ENCODE results near the gene DHX30.

DNA sequence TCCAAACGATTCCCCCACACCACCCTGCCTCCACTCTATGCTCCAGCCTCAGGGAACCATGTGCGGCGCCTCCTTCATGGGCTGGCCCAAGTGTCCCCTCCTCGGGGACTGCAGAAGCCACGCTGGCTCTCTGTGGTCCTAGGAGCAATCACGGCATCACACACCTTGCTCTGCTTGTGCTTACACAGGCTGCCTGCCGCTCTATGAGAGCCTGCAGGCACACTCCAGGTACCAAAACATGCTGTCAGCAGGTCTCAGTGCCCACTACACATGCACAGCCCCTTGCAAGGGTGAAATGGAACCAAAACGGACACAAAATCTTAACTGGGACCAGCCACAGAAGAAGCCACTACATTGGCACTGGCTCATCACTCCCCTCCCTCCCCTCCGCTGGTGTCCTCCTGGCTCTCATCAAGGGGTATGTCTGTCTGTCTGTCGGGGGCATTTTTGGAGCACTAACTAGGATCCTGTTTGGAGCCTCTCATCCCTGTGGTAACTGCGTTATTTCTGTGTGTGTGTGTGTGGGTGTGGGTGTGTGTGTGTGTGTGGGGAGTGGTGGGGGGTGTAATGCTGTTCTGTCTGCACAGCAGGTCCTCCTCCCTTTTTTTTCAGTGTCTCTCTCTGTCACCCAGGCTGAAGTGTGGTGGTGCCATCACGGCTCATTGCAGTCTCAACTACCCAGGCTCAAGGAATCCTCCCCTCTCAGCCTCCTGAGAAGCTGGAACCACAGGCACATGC, 60.6 kb downstream of the DHX30 start:
- no peak for TF ChIP-seq POLR2AphosphoS5 (IDR thresholded peaks at IDR 0.05; ENCODE audit: low read depth, low read length)
- no peak for TF ChIP-seq POLR2A (IDR thresholded peaks at IDR 0.05; ENCODE audit: low read depth, low read length)
- no peak for TF ChIP-seq SPI1 (IDR thresholded peaks at IDR 0.05; ENCODE audit: low read depth, low read length)
- no peak for TF ChIP-seq TAF1 (IDR thresholded peaks at IDR 0.05; ENCODE audit: low read depth, low read length)
